ENCODE results near the gene EPSTI1.
"Not testable (repeated sequence)": the region's sequence is repeated elsewhere in the genome, so short reads cannot be mapped to it uniquely, and the experiment has no call there.

DNA sequence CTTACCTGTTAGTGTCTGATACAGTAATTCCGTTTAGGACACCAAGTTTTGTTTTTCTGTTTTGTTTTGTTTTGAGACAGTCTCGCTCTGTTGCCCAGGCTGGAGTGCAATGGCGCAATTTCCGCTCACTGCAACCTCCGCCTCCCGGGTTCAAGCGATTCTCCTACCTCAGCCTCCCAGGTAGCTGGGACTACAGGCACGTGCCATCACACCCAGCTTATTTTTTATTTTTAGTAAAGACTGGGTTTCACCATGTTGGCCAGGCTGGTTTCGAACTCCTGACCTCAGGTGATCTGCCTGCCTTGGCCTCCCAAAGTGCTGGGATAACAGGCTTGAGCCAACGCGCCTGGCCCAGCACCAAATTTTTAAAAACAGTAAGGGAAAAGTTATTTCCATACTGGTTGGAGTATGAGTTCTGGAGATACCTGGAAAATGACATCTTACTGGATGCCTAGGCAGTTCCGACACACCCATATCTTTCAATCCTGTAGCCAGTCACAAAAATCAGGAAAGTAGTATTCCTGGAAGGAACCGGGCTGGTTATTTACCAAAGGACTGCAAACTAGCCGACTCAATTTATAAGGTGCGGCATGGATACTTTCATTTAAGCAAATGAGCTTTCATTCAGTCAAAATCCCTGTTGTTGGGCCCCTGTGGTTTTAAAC lies 676 bp downstream of the EPSTI1 start:
- TF ChIP-seq, protein P1, sequence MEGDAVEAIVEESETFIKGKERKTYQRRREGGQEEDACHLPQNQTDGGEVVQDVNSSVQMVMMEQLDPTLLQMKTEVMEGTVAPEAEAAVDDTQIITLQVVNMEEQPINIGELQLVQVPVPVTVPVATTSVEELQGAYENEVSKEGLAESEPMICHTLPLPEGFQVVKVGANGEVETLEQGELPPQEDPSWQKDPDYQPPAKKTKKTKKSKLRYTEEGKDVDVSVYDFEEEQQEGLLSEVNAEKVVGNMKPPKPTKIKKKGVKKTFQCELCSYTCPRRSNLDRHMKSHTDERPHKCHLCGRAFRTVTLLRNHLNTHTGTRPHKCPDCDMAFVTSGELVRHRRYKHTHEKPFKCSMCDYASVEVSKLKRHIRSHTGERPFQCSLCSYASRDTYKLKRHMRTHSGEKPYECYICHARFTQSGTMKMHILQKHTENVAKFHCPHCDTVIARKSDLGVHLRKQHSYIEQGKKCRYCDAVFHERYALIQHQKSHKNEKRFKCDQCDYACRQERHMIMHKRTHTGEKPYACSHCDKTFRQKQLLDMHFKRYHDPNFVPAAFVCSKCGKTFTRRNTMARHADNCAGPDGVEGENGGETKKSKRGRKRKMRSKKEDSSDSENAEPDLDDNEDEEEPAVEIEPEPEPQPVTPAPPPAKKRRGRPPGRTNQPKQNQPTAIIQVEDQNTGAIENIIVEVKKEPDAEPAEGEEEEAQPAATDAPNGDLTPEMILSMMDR (conservative IDR thresholded peaks at IDR 0.05; ENCODE audit: low read depth, low read length): not testable (repeated sequence)
- not testable (repeated sequence) for TF ChIP-seq EZH2phosphoT487 (IDR thresholded peaks at IDR 0.05; ENCODE audit: borderline replicate concordance, low read length)

Measured in PC-3 (cell line).